GM12878 (cell line): ENCODE data around the gene ME3.

Experiments
- ASH2L ChIP-seq: fragments of 300-600, 200-600 bp; sonication (generic); IDR thresholded peaks from 2 replicates; pipeline ENCODE4 v1.6.1; 2017; ENCODE audit warnings: low read depth, mild to moderate bottlenecking, borderline replicate concordance
- CTCF ChIP-seq, 3 experiments: IDR thresholded peaks in 2 of 3; conservative IDR thresholded peaks in 1 of 3; 2 replicates each; pipeline ENCODE4 v1.5.1; 2011; ENCODE audit warnings: low read depth in 3 of 3, low read length in 3 of 3, mild to moderate bottlenecking in 3 of 3, control low read depth in 2 of 3, moderate library complexity in 2 of 3, inconsistent platforms in 1 of 3, mixed read lengths in 1 of 3; ENCODE audit not compliant: control insufficient read depth in 2 of 3, insufficient read depth in 1 of 3; ENCODE audit errors: extremely low read depth in 1 of 3
- CUX1 ChIP-seq: IDR thresholded peaks from 2 replicates; pipeline ENCODE4 v1.6.1; 2012; ENCODE audit warnings: improper control_type of control experiment, low read depth, low read length; ENCODE audit not compliant: insufficient replicate concordance
- EP300 ChIP-seq, 2 experiments: fragments of 150-350 bp in 1 of 2; IDR thresholded peaks; 2 replicates each; pipeline ENCODE4 v1.6.1; 2011 to 2012; ENCODE audit warnings: low read depth in 2 of 2, low read length in 2 of 2, borderline replicate concordance in 1 of 2, improper control_type of control experiment in 1 of 2, inconsistent platforms in 1 of 2; ENCODE audit not compliant: control insufficient read depth in 1 of 2
- EZH2 ChIP-seq: IDR thresholded peaks from 2 replicates; pipeline ENCODE4 v1.6.1; 2012; ENCODE audit warnings: low read depth, mild to moderate bottlenecking, control low read depth, inconsistent platforms, low read length, borderline replicate concordance; ENCODE audit not compliant: control insufficient read depth
- FOXK2 ChIP-seq: fragments of 450-650 bp; IDR thresholded peaks from 2 replicates; pipeline ENCODE4 v1.6.1; 2017; ENCODE audit warnings: mild to moderate bottlenecking, moderate library complexity
- GABPA ChIP-seq: IDR thresholded peaks from 2 replicates; pipeline ENCODE4 v1.6.1; 2014; ENCODE audit warnings: antibody characterized with exemption, low read depth, mild to moderate bottlenecking, inconsistent platforms
- HCFC1 ChIP-seq: fragments of 150-350 bp; IDR thresholded peaks from 2 replicates; pipeline ENCODE4 v1.6.1; 2014; ENCODE audit warnings: low read length
- JUND ChIP-seq: IDR thresholded peaks from 2 replicates; pipeline ENCODE4 v1.6.1; 2012; ENCODE audit warnings: low read depth, mild to moderate bottlenecking, low read length, improper control_type of control experiment, moderate library complexity
- MYC ChIP-seq: IDR thresholded peaks from 2 replicates; pipeline ENCODE4 v1.6.1; 2011; ENCODE audit warnings: mild to moderate bottlenecking, low read length, moderate library complexity, inconsistent platforms; ENCODE audit not compliant: insufficient read depth, insufficient replicate concordance, insufficient read length, severe bottlenecking
- POLR2A ChIP-seq: IDR thresholded peaks from 2 replicates; pipeline ENCODE4 v1.6.1; 2011; ENCODE audit warnings: low read depth, mild to moderate bottlenecking, low read length
- RFX5 ChIP-seq: IDR thresholded peaks from 2 replicates; pipeline ENCODE4 v1.6.1; 2011; ENCODE audit warnings: low read depth, low read length, improper control_type of control experiment
- SREBF2 ChIP-seq: IDR thresholded peaks from 2 replicates; pipeline ENCODE4 v1.6.1; 2012; ENCODE audit warnings: mild to moderate bottlenecking, low read length
- TF ChIP-seq, protein P1 (sequence below): IDR thresholded peaks from 2 replicates; pipeline ENCODE4 v1.6.1; 2011; ENCODE audit warnings: mild to moderate bottlenecking, low read depth, low read length, moderate library complexity; ENCODE audit not compliant: insufficient replicate concordance

DNA sequence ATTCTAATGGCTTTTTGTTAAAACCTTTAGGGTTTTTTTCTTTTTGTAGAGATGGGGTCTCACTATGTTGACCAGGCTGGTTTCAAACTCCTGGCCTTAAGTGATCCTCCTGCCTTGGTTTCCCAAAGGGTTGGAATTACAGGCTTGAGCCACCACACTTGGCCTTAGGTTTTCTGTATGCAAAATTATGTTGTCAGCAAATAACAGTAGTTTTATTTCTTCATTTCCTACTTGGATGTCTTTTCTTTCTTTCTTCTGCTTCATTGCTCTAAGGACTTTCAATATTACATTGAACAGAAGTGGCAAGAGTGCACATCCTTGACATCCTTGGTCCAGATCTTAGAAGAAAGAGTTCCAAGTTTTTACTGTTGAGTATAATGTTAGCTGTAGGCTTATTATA, 245.0 kb downstream of the ME3 start:
- TF ChIP-seq EZH2 = no peak
- no peak for TF ChIP-seq EP300 (IDR thresholded peaks at IDR 0.05; ENCODE audit: borderline replicate concordance in 1 of 2, control insufficient read depth in 1 of 2, low read depth in 2 of 2, low read length in 2 of 2)
- TF ChIP-seq CUX1 = no peak
- no peak for TF ChIP-seq CTCF (IDR thresholded peaks at IDR 0.05 in 2 of 3, conservative IDR thresholded peaks at IDR 0.05 in 1 of 3; ENCODE audit: control insufficient read depth in 2 of 3, extremely low read depth in 1 of 3, insufficient read depth in 1 of 3, low read depth in 3 of 3, low read length in 3 of 3)
- TF ChIP-seq ASH2L = no peak
- TF ChIP-seq JUND = no peak
- TF ChIP-seq SREBF2 = no peak
- no peak for TF ChIP-seq RFX5
- TF ChIP-seq FOXK2 = no peak
- TF ChIP-seq, protein P1, sequence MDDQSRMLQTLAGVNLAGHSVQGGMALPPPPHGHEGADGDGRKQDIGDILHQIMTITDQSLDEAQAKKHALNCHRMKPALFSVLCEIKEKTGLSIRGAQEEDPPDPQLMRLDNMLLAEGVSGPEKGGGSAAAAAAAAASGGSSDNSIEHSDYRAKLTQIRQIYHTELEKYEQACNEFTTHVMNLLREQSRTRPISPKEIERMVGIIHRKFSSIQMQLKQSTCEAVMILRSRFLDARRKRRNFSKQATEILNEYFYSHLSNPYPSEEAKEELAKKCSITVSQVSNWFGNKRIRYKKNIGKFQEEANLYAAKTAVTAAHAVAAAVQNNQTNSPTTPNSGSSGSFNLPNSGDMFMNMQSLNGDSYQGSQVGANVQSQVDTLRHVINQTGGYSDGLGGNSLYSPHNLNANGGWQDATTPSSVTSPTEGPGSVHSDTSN = no peak
- TF ChIP-seq MYC = no peak
- TF ChIP-seq POLR2A = no peak
- TF ChIP-seq HCFC1 = no peak
- TF ChIP-seq GABPA = no peak
